HG02938 (cell line): ENCODE results near the gene IFNAR1.
A peak's percentile ranks its signal among the peaks of the same experiment; 100 is the strongest.
"Not testable (repeated sequence)": the region's sequence is repeated elsewhere in the genome, so short reads cannot be mapped to it uniquely, and the experiment has no call there.

Source experiments
- ATAC-seq: cut with Tn5 transposase; IDR thresholded peaks from one replicate; pipeline ENCODE4 v1.9.1; 2021; ENCODE audit warnings: mild to moderate bottlenecking, moderate library complexity; ENCODE audit not compliant: unreplicated experiment

The IFNAR1 gene

GRCh38 chr21:33374080-33374449, 49.3 kb downstream of the IFNAR1 start:
- no peak for ATAC-seq

- no peak for ATAC-seq
These were observed 49.8 kb downstream of the IFNAR1 start for GRCh38 chr21:33374450-33375096.

GRCh38 chr21:33375101-33375644, 50.4 kb downstream of the IFNAR1 start:
- no peak for ATAC-seq

GRCh38 chr21:33377221-33377920, 52.6 kb downstream of the IFNAR1 start:
- ATAC-seq = no peak

- no peak for ATAC-seq
These were observed 53.3 kb downstream of the IFNAR1 start for GRCh38 chr21:33378081-33378480.

GRCh38 chr21:33379934-33380333, 55.2 kb downstream of the IFNAR1 start:
- ATAC-seq = not testable (repeated sequence)

GRCh38 chr21:33380483-33380998, 55.8 kb downstream of the IFNAR1 start:
- peak; percentile 32 for ATAC-seq

- ATAC-seq = not testable (repeated sequence)
These were observed 56.6 kb downstream of the IFNAR1 start for GRCh38 chr21:33381381-33381780.

GRCh38 chr21:33383056-33383888, 58.5 kb downstream of the IFNAR1 start:
- ATAC-seq = peak; percentile 77

GRCh38 chr21:33384841-33385331, 60.1 kb downstream of the IFNAR1 start:
- no peak for ATAC-seq

- no peak for ATAC-seq
These were observed 61.5 kb downstream of the IFNAR1 start for GRCh38 chr21:33386222-33386784.

- no peak for ATAC-seq
These were observed 62.5 kb downstream of the IFNAR1 start for GRCh38 chr21:33387294-33387693.

- ATAC-seq = no peak
These were observed 63.4 kb downstream of the IFNAR1 start for GRCh38 chr21:33388188-33388587.

- ATAC-seq = no peak
These were observed 65.7 kb downstream of the IFNAR1 start for GRCh38 chr21:33390479-33390878.

GRCh38 chr21:33391656-33392055, 66.9 kb downstream of the IFNAR1 start:
- no peak for ATAC-seq

GRCh38 chr21:33392284-33392985, 67.7 kb downstream of the IFNAR1 start:
- ATAC-seq = no peak

- no peak for ATAC-seq
These were observed 68.6 kb downstream of the IFNAR1 start for GRCh38 chr21:33393348-33393747.

- no peak for ATAC-seq
These were observed 69.5 kb downstream of the IFNAR1 start for GRCh38 chr21:33394260-33394659.

GRCh38 chr21:33395891-33396331, 71.1 kb downstream of the IFNAR1 start:
- ATAC-seq = no peak

GRCh38 chr21:33396436-33396835, 71.7 kb downstream of the IFNAR1 start:
- ATAC-seq = no peak
